NB4 (cell line): ENCODE measurements around the gene CCL26.

ENCODE experiments used
- CTCF ChIP-seq: IDR thresholded peaks from one replicate; pipeline ENCODE4 v1.5.1; 2012; ENCODE audit warnings: low read depth, low read length
- MAX ChIP-seq: IDR thresholded peaks from 2 replicates; pipeline ENCODE4 v1.6.1; 2011; ENCODE audit warnings: low read depth, low read length
- MYC ChIP-seq: IDR thresholded peaks from 2 replicates; pipeline ENCODE4 v1.6.1; 2011; ENCODE audit warnings: low read depth, low read length
- POLR2A ChIP-seq: IDR thresholded peaks from 2 replicates; pipeline ENCODE4 v1.6.1; 2011; ENCODE audit warnings: mild to moderate bottlenecking; ENCODE audit not compliant: insufficient read length; ENCODE audit errors: extremely low read depth

- TF ChIP-seq CTCF (no peak), POLR2A (no peak), MAX (no peak), MYC (no peak)
Observed at GRCh38 chr7:75793676-75794075, 21.7 kb upstream of the CCL26 start.
